Ishikawa (cell line): ENCODE data around the gene ASTN2.

Experiments
- CEBPB ChIP-seq: IDR thresholded peaks from 2 replicates; pipeline ENCODE4 v1.6.1; 2012
- CREB1 ChIP-seq: IDR thresholded peaks from 2 replicates; pipeline ENCODE4 v1.6.1; 2012; ENCODE audit warnings: low read depth
- EGR1 ChIP-seq: IDR thresholded peaks from 2 replicates; pipeline ENCODE4 v1.6.1; 2012
- EP300 ChIP-seq: IDR thresholded peaks from 2 replicates; pipeline ENCODE4 v1.6.1; 2012; ENCODE audit warnings: borderline replicate concordance
- FOXM1 ChIP-seq: IDR thresholded peaks from 2 replicates; pipeline ENCODE4 v1.6.1; 2012; ENCODE audit warnings: low read depth, borderline replicate concordance
- NFIC ChIP-seq: IDR thresholded peaks from 2 replicates; pipeline ENCODE4 v1.6.1; 2012
- RAD21 ChIP-seq: IDR thresholded peaks from 2 replicates; pipeline ENCODE4 v1.6.1; 2012; ENCODE audit warnings: low read depth
- TAF1 ChIP-seq: IDR thresholded peaks from 2 replicates; pipeline ENCODE4 v1.6.1; 2012; ENCODE audit warnings: low read depth, mild to moderate bottlenecking
- TCF12 ChIP-seq: IDR thresholded peaks from 2 replicates; pipeline ENCODE4 v1.6.1; 2012; ENCODE audit warnings: low read depth
- TEAD4 ChIP-seq: IDR thresholded peaks from 2 replicates; pipeline ENCODE4 v1.6.1; 2012
- YY1 ChIP-seq: IDR thresholded peaks from 2 replicates; pipeline ENCODE4 v1.6.1; 2012; ENCODE audit warnings: low read depth
- ZBTB7A ChIP-seq: IDR thresholded peaks from 2 replicates; pipeline ENCODE4 v1.6.1; 2012; ENCODE audit warnings: low read depth
- TF ChIP-seq, protein P1 (sequence below): IDR thresholded peaks from 2 replicates; pipeline ENCODE4 v1.6.1; 2012
- TF ChIP-seq, protein P2 (sequence below): IDR thresholded peaks from 2 replicates; pipeline ENCODE4 v1.6.1; 2012; ENCODE audit warnings: low read depth, mild to moderate bottlenecking
- TF ChIP-seq, protein P3 (sequence below): IDR thresholded peaks from 2 replicates; pipeline ENCODE4 v1.6.1; 2012

ASTN2 gene

DNA sequence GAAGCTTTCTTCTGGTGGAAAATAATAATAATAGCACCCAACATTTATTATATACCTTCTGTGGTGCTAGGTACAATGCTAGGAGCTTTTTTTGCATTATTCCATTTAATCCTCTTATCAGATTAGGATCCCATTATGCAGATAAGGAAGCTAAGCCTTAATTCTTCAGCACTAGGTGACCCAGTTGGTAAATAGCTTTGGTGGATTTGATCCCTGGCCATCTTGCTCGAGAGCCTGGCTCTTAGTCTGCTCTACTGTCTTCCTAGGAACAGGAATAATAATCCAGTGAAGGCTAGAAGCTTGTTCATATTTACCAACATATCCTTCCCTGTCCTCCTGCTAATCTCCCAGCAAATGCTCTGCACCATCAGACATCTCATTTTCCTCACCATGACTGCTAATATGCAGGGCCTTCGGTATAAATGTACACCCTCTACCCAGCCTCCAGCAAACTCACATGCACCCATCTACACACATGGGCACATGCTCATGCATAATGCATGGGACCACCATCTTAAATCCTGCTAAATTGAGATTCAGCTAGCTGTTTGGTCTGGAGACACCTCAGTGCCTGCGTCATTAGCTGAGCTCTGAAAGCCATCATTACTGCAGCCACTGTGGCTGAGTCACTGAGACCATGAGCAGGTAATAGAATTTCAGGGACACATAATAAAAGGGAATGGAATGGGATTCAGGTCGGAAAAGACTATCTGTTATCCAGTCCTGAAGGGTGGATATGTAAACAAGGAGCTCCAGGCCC is 640.3 kb downstream of the ASTN2 start:
- TF ChIP-seq, protein P1, sequence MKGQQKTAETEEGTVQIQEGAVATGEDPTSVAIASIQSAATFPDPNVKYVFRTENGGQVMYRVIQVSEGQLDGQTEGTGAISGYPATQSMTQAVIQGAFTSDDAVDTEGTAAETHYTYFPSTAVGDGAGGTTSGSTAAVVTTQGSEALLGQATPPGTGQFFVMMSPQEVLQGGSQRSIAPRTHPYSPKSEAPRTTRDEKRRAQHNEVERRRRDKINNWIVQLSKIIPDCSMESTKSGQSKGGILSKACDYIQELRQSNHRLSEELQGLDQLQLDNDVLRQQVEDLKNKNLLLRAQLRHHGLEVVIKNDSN = no peak
- no peak for TF ChIP-seq TAF1
- TF ChIP-seq TEAD4 = no peak
- TF ChIP-seq EGR1 = no peak
- TF ChIP-seq FOXM1 = no peak
- no peak for TF ChIP-seq YY1
- TF ChIP-seq, protein P2, sequence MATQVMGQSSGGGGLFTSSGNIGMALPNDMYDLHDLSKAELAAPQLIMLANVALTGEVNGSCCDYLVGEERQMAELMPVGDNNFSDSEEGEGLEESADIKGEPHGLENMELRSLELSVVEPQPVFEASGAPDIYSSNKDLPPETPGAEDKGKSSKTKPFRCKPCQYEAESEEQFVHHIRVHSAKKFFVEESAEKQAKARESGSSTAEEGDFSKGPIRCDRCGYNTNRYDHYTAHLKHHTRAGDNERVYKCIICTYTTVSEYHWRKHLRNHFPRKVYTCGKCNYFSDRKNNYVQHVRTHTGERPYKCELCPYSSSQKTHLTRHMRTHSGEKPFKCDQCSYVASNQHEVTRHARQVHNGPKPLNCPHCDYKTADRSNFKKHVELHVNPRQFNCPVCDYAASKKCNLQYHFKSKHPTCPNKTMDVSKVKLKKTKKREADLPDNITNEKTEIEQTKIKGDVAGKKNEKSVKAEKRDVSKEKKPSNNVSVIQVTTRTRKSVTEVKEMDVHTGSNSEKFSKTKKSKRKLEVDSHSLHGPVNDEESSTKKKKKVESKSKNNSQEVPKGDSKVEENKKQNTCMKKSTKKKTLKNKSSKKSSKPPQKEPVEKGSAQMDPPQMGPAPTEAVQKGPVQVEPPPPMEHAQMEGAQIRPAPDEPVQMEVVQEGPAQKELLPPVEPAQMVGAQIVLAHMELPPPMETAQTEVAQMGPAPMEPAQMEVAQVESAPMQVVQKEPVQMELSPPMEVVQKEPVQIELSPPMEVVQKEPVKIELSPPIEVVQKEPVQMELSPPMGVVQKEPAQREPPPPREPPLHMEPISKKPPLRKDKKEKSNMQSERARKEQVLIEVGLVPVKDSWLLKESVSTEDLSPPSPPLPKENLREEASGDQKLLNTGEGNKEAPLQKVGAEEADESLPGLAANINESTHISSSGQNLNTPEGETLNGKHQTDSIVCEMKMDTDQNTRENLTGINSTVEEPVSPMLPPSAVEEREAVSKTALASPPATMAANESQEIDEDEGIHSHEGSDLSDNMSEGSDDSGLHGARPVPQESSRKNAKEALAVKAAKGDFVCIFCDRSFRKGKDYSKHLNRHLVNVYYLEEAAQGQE = no peak
- TF ChIP-seq RAD21 = no peak
- no peak for TF ChIP-seq CEBPB
- TF ChIP-seq CREB1 = no peak
- no peak for TF ChIP-seq ZBTB7A

DNA sequence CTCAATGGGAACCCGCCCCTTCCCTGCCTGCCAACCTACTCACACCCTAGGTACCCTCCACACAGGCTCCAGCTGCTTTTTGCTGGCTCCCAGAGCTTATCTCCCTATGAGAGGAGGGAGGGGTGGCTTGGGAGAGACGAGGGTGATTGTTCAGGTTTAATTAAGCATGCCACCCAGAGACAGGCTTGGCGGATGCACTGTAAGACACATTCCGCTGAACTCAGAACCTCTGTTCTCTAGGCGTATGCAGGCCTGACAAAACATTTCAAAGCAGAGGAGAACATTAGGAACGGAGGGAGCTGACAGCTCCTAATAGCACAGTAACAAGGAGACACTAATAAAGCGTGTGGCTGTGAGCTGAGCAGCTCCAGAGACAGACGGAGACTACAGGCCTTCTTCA is 647.6 kb downstream of the ASTN2 start:
- TF ChIP-seq TEAD4 (no peak), NFIC (no peak), EGR1 (no peak), CEBPB (no peak), CREB1 (no peak), FOXM1 (no peak), EP300 (no peak), TAF1 (no peak), YY1 (no peak)
- TF ChIP-seq, protein P1 = no peak
- TF ChIP-seq, protein P2 = no peak
- TF ChIP-seq, protein P3, sequence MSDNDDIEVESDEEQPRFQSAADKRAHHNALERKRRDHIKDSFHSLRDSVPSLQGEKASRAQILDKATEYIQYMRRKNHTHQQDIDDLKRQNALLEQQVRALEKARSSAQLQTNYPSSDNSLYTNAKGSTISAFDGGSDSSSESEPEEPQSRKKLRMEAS = no peak

DNA sequence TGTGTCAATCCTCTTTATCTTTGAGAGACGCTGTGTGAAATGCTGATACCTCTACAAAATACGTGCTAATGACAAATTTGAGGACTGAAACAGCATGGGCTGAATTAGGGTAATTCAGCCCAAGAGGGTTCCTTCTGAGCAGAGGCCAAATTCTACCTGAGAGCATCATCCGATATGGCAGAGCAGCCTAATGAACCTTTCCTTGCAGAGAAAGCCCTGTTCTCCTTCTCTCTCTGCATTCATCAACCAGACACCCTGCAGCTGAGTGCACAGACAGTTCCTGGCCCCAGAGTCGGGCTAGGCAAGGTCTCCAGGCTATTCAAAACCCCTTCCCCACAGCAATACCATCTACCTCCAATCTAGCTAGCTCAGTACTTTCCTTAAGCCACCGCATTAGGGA is 649.8 kb downstream of the ASTN2 start:
- TF ChIP-seq ZBTB7A (no peak), TEAD4 (no peak), EP300 (no peak), CEBPB (no peak), TCF12 (no peak), CREB1 (no peak), EGR1 (no peak), NFIC (no peak), YY1 (no peak), TAF1 (no peak), FOXM1 (no peak), RAD21 (no peak)
- TF ChIP-seq, protein P1 = no peak
- TF ChIP-seq, protein P3 = no peak
- TF ChIP-seq, protein P2 = no peak

DNA sequence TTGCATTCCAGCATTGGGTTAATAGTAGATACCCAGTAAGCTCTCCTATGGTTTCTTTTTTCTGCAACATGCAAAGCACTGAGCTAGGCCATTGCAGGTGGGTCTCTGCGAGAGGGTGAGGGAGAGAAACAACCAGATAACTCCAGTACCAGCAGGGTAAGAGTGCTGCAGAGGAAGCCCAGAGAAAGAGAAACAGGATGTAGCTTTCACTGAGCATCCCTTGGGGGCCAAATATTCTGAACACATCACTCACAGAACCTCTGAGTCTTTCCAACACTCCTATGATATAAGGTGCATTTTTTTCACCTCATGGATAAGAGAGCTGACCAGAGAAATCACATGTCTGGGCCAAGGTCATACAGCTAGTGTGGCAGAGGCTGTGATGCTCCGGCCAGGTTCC is 651.1 kb downstream of the ASTN2 start:
- TF ChIP-seq EP300 (no peak), TCF12 (no peak), YY1 (no peak), CEBPB (no peak), FOXM1 (no peak), TAF1 (no peak), TEAD4 (no peak)
- TF ChIP-seq, protein P1 = no peak
- TF ChIP-seq, protein P2 = no peak
